HG03064 (cell line): ENCODE results near the gene MTRF1.
"Not testable (repeated sequence)": the region's sequence is repeated elsewhere in the genome, so short reads cannot be mapped to it uniquely, and the experiment has no call there.

Experiments
- ATAC-seq: cut with Tn5 transposase; IDR thresholded peaks from one replicate; pipeline ENCODE4 v1.9.1; 2021; ENCODE audit warnings: low read depth; ENCODE audit not compliant: unreplicated experiment

The MTRF1 gene

DNA sequence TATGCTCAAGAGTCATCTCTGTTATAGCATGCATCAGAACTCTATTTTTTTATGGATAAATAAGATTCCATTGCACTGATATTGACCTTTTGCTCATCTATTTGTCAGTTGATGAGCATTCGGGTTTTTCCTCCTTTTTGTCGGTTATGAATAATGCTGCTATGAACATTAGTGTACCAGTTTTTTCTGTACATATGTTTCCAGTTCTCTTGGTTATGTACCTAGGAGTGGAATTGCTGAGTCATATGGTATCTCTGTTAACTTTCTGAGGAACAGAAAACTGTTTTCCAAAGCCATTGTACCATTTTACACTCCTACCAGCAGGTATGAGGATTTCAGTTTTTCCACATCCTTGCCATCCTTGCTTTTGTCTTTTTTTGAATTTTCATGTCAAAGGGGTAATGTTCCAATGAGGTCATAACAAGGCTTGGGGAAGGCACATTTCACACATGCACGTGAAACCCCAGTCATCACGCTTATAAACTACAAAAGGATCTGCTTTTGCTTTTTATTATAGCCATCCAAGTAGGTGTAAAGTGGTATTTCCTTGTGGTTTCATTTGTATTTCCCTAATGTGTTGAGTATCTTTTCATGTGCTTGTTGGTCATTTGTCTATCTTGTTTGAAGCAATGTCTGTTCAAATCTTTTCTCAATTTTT lies 83.7 kb downstream of the MTRF1 start:
- no peak for ATAC-seq

GRCh38 chr13:41178040-41178439 lies 85.3 kb downstream of the MTRF1 start:
- no peak for ATAC-seq

DNA sequence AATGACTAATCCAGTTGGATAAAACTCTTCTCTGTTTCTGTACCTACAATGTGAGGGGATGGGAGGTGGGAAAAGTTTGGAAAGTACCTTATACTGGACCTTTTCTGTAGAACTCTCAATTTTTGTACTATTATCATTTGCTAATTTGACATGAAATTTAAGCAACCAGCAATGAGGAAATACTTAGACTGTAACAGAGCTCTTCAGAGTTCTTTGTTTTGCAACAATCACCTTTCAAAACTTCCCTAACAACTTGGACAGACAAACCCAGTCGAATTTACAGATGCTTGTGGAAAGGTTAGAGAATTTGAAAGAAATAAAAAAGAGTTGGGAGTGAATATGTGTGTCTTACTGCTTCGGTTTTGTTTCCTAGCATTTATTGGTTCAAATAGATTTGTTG lies 85.8 kb downstream of the MTRF1 start:
- no peak for ATAC-seq

DNA sequence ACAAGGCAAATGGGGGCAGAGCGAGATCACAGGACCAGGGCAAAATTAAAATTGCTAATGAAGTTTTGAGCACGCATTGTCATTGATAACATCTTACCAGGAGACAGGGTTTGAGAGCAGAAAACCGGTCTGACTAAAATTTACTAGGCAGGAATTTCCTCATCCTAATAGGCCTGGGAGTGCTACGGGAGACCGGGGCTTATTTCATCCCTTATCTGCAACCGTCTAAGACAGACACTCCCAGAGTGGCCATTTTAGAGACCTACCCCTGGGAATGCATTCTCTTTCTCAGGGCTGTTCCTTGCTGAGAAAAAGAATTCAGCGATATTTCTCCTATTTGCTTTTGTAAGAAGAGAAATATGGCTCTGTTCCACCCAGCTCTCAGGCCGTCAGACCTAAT lies 87.8 kb downstream of the MTRF1 start:
- not testable (repeated sequence) for ATAC-seq
